Stimulated activated naive CD4-positive, alpha-beta T cell (primary cell): ENCODE data around the gene PDLIM3.
"Not testable (repeated sequence)": the region's sequence is repeated elsewhere in the genome, so short reads cannot be mapped to it uniquely, and the experiment has no call there.

Experiments used
- DNase-seq, 6 experiments: peaks; one replicate each; lab custom pipeline; 2025; lab: John Stamatoyannopoulos, UW

PDLIM3 gene

DNA sequence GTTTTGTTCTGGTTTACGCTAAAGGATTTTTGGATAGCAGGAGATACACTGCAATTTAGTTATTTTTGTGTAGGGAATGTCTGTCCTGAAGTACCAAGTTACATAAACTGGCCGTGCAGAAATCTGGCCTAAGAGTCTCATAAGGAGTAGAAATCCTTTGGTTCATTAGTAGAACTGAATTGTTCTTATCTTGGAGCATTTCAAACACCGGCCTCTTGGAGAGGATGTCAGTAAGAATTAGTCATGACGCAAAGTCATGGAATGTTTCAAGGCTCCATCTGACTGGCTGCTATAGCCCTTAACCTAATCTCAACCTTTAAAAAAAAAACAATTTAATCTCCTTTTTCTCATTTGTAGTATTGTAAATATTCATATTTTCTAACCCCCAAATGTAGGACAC is 15.2 kb downstream of the PDLIM3 start:
- no peak for DNase-seq

- no peak for DNase-seq
These were observed 16.8 kb downstream of the PDLIM3 start for GRCh38 chr4:185518494-185518893.

DNA sequence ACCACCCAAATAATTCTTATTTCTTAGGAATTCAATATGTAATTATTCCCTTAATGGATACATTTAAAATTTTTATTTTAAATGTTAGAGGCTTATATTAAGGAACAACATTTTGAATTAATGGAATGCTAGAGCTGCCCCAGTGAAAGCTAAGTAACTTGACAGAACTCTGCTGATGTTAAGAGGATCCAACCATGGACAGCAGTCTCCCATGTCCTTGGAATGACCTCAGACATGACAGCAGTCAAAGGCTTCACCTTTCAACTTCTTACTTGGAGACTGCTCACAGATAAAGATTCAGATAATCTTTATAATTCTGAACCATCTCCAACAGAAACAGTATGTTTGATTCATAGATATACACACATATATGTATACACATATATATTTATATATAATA is 17.2 kb downstream of the PDLIM3 start:
- no peak for DNase-seq

- DNase-seq, result no peak
These were observed 20.1 kb downstream of the PDLIM3 start for GRCh38 chr4:185515248-185515647.

DNA sequence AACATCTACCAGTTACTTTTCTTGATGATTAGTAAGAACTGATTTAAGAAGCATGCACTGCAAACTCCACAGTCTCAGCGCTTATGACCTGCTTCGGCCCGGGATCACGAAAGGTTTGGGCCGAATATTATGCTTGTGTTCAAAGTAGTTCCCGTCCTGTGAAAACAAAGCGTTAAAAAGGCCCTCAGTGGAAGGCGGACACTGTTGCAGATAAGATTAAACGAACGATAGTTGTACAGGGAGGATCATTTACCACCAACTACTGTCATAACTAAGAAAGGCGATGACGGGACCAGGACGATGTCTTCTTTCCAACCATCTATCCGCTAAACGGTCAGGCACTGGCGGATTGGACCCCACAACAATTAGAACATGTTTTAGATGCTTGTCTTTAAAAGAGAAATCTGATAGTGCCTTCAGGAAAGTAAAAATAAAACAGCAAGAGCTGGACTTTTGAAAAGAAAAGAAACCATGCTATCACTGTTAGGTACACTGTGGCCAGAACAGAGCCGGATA is 21.1 kb downstream of the PDLIM3 start:
- no peak for DNase-seq

- DNase-seq, result peak in 1 of 6 experiments; percentile 1
These were observed 21.7 kb downstream of the PDLIM3 start for GRCh38 chr4:185513489-185514181.

GRCh38 chr4:185512516-185512915 is 22.8 kb downstream of the PDLIM3 start:
- no peak for DNase-seq

DNA sequence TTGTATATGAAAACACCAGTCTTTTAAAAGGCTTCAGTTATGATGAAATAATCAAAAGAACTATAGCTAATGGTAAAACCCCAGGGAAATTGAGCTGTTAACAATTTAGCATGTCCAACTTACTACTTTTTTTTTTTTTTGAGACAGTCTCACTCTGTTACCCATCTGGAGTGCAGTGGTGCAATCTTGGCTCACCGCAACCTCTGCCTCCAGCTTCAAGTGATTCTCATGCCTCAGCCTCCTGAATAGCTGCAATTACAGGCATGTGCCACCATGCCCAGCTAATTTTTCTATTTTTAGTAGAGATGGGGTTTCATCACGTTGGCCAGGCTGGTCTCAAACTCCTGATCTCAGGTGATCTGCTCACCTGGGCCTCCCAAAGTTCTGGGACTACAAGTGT is 24.1 kb downstream of the PDLIM3 start:
- DNase-seq, result not testable (repeated sequence)

- DNase-seq, result no peak
These were observed 24.5 kb downstream of the PDLIM3 start for GRCh38 chr4:185510806-185511205.

DNA sequence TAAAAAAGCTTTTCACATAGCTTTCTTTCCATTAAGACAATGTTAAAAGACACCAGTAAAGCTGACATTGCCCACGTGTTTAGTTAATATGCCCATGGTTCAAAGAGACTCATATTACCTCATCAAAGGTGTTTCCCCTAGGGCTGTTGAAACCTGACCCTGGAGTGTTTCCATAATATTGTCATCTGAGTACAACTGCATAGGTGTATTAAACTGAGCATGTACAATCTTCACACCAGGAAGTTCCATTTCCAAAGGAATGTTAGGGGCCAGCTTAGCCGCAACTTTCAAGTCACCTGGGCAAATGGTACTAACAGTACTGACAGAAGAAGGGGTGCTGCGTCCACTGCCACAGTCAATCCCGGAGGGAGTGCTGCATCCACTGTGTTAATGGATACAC is 27.1 kb downstream of the PDLIM3 start:
- DNase-seq, result no peak

DNA sequence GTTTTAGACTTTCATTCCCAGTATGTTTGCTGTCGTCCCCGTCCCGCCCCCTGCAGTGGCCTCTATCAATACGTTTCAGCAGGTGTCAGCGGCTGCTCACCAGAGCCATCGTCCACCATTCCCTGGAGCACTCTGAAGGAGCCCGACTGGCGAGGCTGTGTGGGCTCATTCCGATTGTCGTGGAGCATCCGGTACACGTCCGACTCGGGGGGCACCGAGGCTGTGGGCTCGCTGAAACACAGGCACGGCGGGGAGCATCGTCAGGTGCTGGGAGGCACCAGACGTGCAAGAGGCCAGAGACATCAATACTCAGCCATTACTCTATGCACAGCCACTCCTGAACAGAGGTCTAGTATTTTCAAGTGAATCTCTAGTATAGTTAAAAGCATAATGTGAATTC is 28.9 kb downstream of the PDLIM3 start:
- DNase-seq, result no peak

DNA sequence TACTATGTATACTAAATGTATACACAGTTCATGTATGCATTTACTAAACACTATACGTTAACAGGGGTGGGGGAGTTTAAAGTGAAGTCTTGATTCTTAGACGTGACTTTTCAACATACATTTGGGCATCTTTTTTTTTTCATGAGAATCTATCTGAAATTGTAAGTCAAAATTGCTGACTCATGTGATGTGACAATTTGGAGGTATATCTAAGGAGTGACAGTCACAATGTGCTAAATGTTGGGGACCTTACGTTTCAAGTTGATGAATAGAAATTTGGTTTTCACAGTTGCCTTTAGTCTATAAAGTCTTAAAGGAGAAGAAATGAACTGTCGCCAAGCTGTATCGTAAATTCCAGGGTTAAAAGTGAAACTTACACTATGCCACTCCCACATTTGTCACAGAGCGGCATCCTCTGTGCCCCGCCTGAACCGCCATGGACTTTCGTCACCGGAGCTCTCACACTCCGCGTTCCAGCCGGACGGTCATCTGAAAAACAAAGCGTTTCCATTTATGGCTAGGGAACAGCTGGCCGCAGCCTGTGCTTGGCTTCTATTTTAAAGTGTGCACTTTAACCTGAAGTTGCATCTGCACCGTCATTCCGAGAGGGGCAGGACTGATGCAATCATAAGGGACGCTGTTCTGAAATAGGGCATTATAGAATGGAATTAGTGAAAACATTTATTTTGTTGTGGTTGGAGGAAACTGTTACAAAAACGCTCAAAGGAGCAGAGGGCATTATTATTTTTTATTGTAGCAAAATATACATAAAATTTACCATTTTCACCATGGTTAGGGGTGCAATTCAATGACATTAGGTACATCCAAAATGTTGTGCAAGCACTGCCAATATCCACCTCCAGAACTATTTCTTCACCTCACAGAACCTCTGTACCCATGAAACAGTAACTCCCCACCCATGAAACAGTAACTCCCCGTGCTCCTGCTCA is 30.9 kb downstream of the PDLIM3 start:
- DNase-seq, result no peak

GRCh38 chr4:185502386-185502785 is 32.9 kb downstream of the PDLIM3 start:
- no peak for DNase-seq

DNA sequence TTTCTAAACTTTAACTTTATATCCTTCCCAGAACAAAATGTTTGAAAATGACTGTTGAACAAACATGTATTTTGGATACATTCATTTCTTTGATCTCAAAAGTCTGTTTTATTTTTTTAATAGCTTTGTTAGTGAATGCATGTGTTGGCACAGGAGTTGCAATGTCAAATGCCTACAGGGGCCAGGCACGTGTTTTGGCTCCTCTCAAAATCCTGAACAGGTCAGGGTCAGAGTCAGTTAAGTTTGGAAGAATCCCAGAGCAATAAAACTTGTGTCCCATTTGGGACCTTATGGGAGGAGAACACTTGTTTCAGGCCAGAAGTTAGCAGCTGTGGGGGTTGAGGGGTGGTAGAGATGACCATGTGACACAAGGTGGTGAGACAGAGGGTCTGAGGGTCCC is 34.7 kb downstream of the PDLIM3 start:
- no peak for DNase-seq

- no peak for DNase-seq
These were observed 35.3 kb downstream of the PDLIM3 start for GRCh38 chr4:185500035-185500434.

DNA sequence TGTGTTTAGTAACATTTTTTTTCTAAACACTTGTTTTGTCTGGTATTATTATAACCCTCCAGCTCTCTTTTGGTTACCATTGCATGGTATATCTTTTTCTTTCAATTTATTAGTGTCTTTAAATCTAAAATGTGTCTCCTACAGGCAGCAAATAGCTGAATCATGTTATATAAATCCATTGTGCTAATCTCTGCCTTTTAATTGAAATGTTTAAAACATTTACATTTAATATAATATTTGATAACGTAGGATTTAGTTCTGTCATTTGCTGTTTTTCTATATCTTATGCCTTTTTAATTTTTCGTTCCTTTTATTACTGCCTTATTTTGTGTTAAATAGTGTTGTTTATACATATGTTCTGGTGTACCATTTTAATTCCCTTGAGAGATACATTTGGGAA is 46.7 kb downstream of the PDLIM3 start:
- no peak for DNase-seq

DNA sequence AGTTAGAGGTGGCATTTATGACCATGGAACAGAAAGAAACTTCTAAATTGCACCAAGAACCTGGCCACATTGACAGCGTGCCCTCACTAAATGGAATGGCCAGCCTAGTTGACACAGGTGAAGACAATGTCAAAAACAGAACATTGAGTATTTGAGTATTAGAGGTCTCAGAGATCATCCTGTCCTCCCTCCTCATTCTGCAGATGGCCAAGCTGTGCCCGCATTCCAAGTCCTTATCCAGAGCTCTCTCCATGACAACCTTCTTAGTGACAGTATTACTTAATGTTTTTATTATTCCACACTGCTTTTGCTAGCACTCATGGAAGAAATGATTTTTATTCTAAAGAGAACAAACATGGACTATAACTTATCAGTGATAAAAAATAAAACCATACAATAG is 53.9 kb downstream of the PDLIM3 start:
- DNase-seq, result no peak

DNA sequence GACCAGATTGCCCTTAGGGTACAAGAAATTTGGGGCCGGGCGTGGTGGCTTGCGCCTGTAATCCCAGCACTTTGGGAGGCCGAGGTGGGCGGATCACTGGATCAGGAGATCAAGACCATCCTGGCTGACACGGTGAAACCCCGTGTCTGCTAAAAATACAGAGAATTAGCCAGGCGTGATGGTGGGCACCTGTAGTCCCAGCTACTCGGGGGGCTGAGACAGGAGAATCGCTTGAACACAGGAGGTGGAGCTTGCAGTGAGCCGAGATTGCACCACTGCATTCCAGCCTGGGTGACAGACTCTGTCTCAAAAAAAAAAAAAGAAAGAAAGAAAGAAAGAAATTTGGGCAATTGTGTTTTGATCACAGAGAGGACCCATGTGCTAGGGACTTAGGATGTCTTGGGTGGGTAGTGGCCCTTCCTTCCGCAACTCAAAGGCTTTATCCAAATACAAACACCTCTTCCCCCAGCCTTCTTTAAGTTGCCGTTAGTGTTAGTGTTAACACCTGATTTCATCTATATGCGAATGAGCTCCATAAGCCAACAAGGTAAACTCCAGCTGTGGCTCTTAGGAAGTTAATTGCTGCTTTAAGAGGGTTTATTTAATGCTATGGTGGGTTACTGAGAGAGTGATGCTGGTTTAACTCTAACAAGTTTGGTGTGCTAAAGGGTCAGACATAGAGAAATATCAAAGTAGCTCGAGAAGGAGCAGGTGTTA is 55.1 kb downstream of the PDLIM3 start:
- DNase-seq, result no peak

DNA sequence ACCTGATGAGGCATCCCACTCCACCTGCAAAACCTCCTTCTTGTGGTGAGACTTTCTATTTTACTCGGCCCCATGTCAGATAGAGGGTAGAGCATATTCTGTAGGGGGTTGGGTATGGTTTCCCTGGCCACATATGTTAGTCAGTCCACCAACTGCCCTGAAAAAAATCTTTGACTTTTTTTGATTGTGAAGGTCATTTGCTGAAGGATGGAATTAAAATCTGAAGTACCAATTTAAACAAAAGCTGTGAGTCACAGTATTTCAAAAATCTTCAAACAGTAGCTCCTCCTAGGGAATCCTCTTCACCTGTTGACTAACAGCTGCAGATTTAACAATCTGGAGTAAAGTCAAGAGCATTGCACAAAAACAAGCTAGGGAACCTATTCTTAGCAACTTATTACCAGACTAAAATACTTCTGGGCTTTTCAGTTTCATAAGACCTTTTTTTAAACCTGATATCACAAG is 55.8 kb downstream of the PDLIM3 start:
- DNase-seq, result no peak

DNA sequence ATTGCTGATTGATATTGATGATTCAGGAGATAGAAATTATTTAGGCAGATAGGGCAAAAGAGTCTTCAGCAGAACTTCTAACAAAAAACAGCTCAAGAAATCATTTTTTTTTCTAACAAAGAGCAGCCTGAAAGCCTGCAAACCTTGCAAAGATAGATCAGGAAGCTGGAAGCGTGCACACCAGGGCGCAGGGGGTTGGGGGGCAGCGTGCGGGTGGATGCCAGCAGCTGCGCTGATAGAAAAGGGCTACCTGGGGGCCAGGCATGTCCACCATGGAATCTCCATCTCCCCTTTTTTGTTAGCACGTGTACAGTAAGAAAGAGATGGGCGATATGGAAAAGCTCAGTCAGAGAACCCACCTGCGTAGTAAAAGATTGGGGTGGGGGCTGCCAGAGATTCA is 62.1 kb downstream of the PDLIM3 start:
- DNase-seq, result no peak

GRCh38 chr4:185472103-185472542 is 63.2 kb downstream of the PDLIM3 start:
- peak in 1 of 6 experiments; percentile 27 for DNase-seq
